ENCODE data around the gene TCF12.

DNA sequence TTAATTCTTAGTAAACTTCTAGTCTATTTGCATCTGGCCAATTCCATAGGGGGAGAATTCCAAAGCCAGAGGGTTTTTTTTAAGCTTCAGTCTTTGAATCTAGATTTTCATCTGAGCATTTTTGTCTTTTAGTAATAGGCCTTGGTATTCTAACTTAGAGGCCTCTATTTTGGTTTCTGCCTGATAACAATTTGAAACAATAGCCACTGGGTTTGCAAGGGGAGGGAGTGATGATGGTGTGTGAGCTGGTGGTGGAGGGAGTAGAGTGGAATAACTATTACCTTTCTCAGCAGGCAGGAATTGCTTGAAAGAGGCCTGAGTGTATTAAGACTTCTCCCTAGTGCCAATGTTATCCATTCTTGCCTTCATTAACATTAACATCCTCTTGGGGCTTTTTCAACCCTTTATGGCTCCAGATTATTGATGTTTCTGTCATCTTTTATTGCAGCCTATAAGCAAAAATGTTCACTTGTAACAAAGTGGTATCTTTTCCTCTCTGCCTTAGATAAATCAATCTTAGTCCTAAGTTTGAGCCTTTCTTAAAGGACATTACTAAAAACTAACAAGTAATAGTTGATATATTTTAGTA, 26.5 kb upstream of the TCF12 start:
- TF ChIP-seq POLR2AphosphoS5 (IDR thresholded peaks at IDR 0.05; ENCODE audit: low read depth) (no peak), CTCF (IDR thresholded peaks at IDR 0.05; ENCODE audit: insufficient read depth, low read length) (no peak), REST (IDR thresholded peaks at IDR 0.05; ENCODE audit: insufficient replicate concordance, low read depth) (no peak), SPI1 (IDR thresholded peaks at IDR 0.05; ENCODE audit: borderline replicate concordance, low read depth) (no peak)

Measured in HL-60 (cell line).